Stomach smooth muscle (tissue), 2 donors: ENCODE data around the gene SF3B6.
"Not testable (repeated sequence)": the region's sequence is repeated elsewhere in the genome, so short reads cannot be mapped to it uniquely, and the experiment has no call there.

ENCODE experiments used
- H3K27ac ChIP-seq: one replicate; pipeline ENCODE4 v1.7.0; 2013; ENCODE audit warnings: mild to moderate bottlenecking, low read length, inconsistent platforms
- H3K27me3 ChIP-seq, 2 donors: one replicate each; pipeline ENCODE4 v1.7.0; 2013; ENCODE audit warnings: low read length in 2 of 2; ENCODE audit not compliant: insufficient read depth in 2 of 2, control insufficient read depth in 1 of 2
- H3K36me3 ChIP-seq, 2 donors: one replicate each; pipeline ENCODE4 v1.7.0; 2013; ENCODE audit warnings: low read length in 2 of 2; ENCODE audit not compliant: control insufficient read depth in 2 of 2, insufficient read depth in 2 of 2
- H3K4me1 ChIP-seq: one replicate; pipeline ENCODE4 v1.7.0; 2013; ENCODE audit warnings: low read length; ENCODE audit not compliant: control insufficient read depth, insufficient read depth
- H3K4me3 ChIP-seq, 2 donors: one replicate each; pipeline ENCODE4 v1.7.0; 2013; ENCODE audit warnings: low read length in 2 of 2
- H3K9ac ChIP-seq, 2 donors: one replicate each; pipeline ENCODE4 v1.7.0; 2013; ENCODE audit warnings: low read length in 2 of 2, mild to moderate bottlenecking in 1 of 2
- H3K9me3 ChIP-seq, 2 donors: one replicate each; pipeline ENCODE4 v1.7.0; 2013; ENCODE audit warnings: low read length in 2 of 2; ENCODE audit not compliant: control insufficient read depth in 2 of 2
- donor health status: healthy.
- donor health status: Pancreatic carcinoma.

SF3B6 gene

GRCh38 chr2:24093270-24093669 lies 17.1 kb upstream of the SF3B6 start:
- not testable (repeated sequence) for H3K9ac ChIP-seq, H3K36me3 ChIP-seq, H3K4me3 ChIP-seq, H3K9me3 ChIP-seq, H3K4me1 ChIP-seq, H3K27ac ChIP-seq, H3K27me3 ChIP-seq

DNA sequence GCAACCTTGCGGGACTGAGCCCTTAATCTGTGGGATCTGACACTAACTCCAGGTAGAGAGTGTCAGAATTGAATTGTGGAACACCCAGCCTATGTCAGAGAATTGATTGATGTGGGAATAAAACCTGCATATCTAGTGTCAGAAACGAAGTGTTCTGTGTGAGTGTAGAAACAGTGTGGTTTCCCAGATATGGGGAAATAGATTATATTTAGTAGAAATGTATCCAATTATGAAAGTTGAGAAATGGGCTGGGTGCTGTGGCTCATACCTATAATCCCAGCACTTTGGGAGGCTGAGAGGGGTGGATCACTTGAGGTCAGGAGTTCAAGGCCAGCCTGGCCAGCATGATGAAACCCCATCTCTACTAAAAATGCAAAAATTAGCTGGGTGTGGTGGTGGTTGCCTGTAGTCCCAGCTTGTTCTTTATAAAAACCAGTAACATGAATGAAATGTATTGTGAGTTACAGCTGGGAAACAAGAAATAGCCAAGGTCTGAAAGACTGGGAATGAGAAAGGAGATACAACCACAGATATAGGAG lies 12.8 kb upstream of the SF3B6 start:
- no peak overlapping the region for H3K4me3 ChIP-seq
- no peak overlapping the region for H3K27ac ChIP-seq
- no peaks in the 10 kb centered on the region for H3K36me3 ChIP-seq

DNA sequence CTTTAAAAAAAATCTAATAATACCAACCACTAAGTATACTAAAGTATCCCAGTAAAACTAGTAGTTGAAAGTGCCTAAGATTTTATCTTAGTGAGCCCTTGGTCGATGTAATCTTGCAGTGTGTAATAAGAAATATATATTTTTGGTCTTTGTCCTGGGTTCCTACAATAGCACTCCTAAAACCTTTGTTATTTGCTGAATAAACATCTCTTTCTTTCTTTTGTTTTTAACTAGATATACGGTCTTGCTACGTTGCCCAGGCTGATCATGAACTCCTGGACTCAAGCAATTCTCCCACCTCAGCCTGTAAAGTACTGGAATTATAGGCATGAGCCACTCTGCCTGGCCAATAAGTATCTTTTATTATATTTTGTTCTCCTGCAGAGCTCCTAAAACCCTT lies 10.9 kb upstream of the SF3B6 start:
- no peak overlapping the region for H3K27ac ChIP-seq
- peaks cover 21% of the 10 kb centered on the region for H3K4me1 ChIP-seq
- H3K9me3 ChIP-seq = no peaks in the 10 kb centered on the region
- H3K27me3 ChIP-seq = no peaks in the 10 kb centered on the region
- H3K9ac ChIP-seq = no peak overlapping the region
- H3K36me3 ChIP-seq = peaks cover 4 to 8% of the 10 kb centered on the region in 2 donors
- H3K4me3 ChIP-seq = no peak overlapping the region

More for the DNA sequence above, 12.8 kb upstream of the SF3B6 start:
- no peak overlapping the region for H3K9ac ChIP-seq
- no peaks in the 10 kb centered on the region for H3K27me3 ChIP-seq
- H3K9me3 ChIP-seq = no peaks in the 10 kb centered on the region
- H3K4me1 ChIP-seq = peaks cover 15% of the 10 kb centered on the region

DNA sequence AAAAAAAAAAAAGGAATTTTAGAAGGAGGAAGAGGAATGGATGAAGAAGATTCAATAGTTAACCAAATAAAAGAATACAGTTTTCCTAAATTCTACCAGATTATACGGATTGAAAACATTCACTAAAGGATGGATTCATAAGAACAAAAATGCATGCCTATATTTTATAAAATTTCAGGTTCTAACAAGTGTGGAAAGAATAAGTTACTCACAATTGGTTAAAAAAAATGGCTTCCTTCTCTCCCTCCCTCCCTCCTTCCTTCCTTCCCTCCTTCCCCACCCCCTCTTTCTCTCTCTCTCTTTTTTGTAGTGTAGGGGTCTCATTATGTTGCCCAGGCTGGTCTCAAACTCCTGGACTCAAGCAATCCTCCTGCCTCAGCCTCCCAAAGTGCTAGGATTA lies 10.1 kb upstream of the SF3B6 start:
- Histone ChIP-seq H3K27me3 (no peaks in the 10 kb centered on the region), H3K9me3 (no peaks in the 10 kb centered on the region), H3K27ac (no peak overlapping the region), H3K4me3 (no peak overlapping the region), H3K4me1 (peaks cover 21% of the 10 kb centered on the region), H3K36me3 (peaks cover 4 to 11% of the 10 kb centered on the region in 2 donors), H3K9ac (no peak overlapping the region)

DNA sequence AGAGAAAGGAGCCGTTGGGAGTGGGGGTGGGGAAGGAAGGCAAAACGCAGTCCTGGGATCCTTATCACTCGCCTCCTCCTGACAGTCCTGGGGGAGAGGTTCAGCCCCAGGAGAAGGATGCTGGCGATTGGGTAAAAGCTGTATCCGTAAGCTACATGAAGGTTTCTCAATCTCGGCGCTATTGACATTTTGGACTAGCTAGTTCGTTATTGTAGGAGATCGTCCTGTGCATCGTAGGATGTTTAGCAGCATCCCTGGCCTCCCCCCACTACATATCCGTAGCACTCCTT lies 9.0 kb upstream of the SF3B6 start:
- Histone ChIP-seq H3K9ac (peak overlapping the region; percentile 88 to 90), H3K9me3 (no peaks in the 10 kb centered on the region), H3K27me3 (no peaks in the 10 kb centered on the region), H3K4me1 (peaks cover 21% of the 10 kb centered on the region), H3K36me3 (peaks cover 8 to 16% of the 10 kb centered on the region in 2 donors), H3K4me3 (peak overlapping the region; percentile 80 to 97), H3K27ac (peak overlapping the region; percentile 88)

DNA sequence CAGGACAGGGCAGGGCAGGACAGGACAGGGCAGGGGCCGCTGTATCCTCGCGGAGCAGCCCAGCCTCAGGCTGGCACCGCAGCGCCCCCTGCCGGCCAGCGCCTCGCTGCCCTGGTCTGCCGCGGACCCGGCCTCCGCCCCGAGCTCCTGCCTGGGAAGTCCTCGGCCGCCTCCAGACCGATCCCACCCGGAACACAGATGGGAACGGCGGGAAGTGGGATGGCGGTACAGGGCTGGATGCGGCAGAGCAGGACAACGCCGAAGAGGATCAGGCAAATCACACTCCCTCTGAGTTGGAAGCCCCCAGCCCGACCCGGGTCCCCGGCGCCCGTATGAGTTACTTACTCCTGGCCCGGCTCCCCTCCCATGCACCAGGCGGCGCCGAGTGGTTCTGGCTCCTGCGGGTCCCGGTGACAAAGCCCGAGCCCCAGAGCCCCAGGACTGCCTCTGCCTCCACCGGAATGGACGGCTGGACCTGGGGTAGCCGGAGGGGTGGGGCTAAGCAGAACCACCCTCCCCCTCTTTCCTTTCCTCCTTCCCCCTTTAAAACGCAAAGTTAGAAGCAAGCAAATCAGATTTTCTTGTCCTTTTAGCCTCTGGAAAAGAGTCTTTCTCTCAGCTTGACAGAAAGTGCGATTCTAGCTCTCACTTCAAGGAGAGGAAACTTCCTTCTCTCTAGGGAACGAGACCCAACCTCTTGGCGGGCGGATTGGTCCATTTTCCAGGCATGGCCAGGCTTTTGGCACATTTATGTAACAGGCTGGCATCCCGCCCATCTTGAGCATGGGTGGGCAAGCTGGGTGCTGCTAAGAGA lies 8.5 kb upstream of the SF3B6 start, which contains the start of gene TP53I3:
TSS of gene TP53I3 (minus strand) at position 449 of the 814 bp plus-strand sequence. CDS start 508 bp downstream, outside the sequence.
- Histone ChIP-seq H3K4me3 (peak within 1 kb of the TSS; percentile 80 to 97), H3K27ac (peak within 1 kb of the TSS; percentile 88), H3K36me3 (peaks cover 8 to 18% of the 10 kb centered on the region in 2 donors), H3K9me3 (no peaks in the 10 kb centered on the region), H3K27me3 (no peaks in the 10 kb centered on the region), H3K9ac (peak within 1 kb of the TSS; percentile 88 to 90), H3K4me1 (peaks cover 21% of the 10 kb centered on the region)

- peak overlapping the region; percentile 75 to 80 for H3K4me3 ChIP-seq
- H3K9ac ChIP-seq = peak overlapping the region; percentile 69 to 74
- H3K4me1 ChIP-seq = peaks cover 21% of the 10 kb centered on the region
- H3K9me3 ChIP-seq = no peaks in the 10 kb centered on the region
- no peaks in the 10 kb centered on the region for H3K27me3 ChIP-seq
- peaks cover 8 to 18% of the 10 kb centered on the region in 2 donors for H3K36me3 ChIP-seq
- peak overlapping the region; percentile 88 for H3K27ac ChIP-seq
These were observed 7.7 kb upstream of the SF3B6 start for GRCh38 chr2:24083567-24084385.

DNA sequence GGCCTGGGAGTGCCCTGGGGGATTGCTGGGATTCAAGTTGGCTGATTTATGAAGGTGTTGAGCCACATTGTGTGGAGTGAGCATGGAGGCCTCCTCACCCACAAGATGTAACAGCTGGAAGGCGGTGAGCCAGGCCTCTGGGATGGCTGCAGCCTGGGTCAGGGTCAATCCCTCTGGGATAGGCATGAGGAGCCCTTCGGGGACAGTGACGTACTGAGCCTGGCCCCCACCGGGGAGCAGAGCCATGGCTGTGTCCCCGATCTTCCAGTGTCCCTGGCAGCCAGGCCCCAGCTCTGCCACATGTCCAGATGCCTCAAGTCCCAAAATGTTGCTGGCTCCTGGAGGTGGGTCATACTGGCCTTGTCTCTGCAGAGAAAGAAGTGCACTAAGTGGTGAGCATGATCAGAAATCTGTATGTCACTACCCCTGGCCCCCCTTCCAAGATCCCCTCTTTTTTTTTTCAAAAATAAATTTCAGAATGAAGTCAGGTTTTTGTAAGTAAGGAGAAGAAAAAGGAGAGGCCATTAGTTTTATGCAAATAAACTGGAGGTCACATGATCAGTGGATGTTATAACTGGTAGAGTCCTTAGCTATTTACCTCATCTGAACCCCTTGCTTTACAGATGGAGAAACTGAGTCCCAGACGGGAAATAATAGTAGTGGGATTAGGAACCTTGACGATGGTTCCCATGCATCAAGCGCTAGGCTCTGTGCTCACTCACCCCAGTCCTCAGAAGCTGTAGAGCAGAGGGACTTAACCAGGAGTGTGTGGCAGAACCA lies 6.9 kb upstream of the SF3B6 start:
- Histone ChIP-seq H3K9me3 (no peaks in the 10 kb centered on the region), H3K4me3 (peak overlapping the region in 1 of 2 donors; percentile 80), H3K36me3 (peaks cover 8 to 18% of the 10 kb centered on the region in 2 donors), H3K27me3 (no peaks in the 10 kb centered on the region), H3K4me1 (peaks cover 21% of the 10 kb centered on the region), H3K9ac (peak overlapping the region in 1 of 2 donors; percentile 74), H3K27ac (peak overlapping the region; percentile 88)

- H3K36me3 ChIP-seq = peaks cover 8 to 18% of the 10 kb centered on the region in 2 donors
- no peak overlapping the region for H3K9ac ChIP-seq
- peaks cover 32% of the 10 kb centered on the region for H3K4me1 ChIP-seq
- no peak overlapping the region for H3K4me3 ChIP-seq
- no peak overlapping the region for H3K27ac ChIP-seq
- no peaks in the 10 kb centered on the region for H3K9me3 ChIP-seq
- H3K27me3 ChIP-seq = no peaks in the 10 kb centered on the region
These were observed 4.6 kb upstream of the SF3B6 start for GRCh38 chr2:24080701-24081100.

DNA sequence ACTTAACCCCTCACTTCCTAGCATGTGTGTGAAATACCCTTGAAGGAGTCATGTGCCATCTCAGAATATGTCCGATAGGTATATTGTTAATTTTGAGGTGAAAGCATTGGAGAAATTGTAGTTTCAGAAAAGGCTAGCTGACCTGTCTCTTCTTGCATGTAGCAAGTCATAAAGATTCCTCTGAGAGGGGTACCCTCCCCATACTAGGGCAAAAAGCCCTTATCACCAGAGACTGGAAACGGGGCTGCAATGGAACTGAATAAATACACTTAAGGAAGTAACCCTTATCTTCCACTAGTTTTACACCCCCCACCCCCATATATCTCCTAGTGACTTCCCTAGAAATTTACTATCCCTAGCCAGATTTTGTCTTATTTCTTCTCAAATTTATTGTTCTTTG lies 1.8 kb upstream of the SF3B6 start:
- peak overlapping the region; percentile 99 to 100 for H3K4me3 ChIP-seq
- H3K36me3 ChIP-seq = peaks cover 12 to 19% of the 10 kb centered on the region in 2 donors
- peak overlapping the region; percentile 73 to 98 for H3K9ac ChIP-seq
- no peaks in the 10 kb centered on the region for H3K27me3 ChIP-seq
- peaks cover 12% of the 10 kb centered on the region for H3K4me1 ChIP-seq
- no peaks in the 10 kb centered on the region for H3K9me3 ChIP-seq
- H3K27ac ChIP-seq = peak overlapping the region; percentile 92
